C4-2B (cell line): ENCODE results near the gene LRRC4.

Source experiments
- ZFX ChIP-seq: fragments of 450-650 bp; IDR thresholded peaks from 2 replicates; pipeline ENCODE4 v1.6.1; 2017
- TF ChIP-seq, protein P1 (sequence below): fragments of 450-650 bp; conservative IDR thresholded peaks from 2 replicates; pipeline ENCODE4 v1.5.1; 2017; ENCODE audit warnings: mild to moderate bottlenecking

DNA sequence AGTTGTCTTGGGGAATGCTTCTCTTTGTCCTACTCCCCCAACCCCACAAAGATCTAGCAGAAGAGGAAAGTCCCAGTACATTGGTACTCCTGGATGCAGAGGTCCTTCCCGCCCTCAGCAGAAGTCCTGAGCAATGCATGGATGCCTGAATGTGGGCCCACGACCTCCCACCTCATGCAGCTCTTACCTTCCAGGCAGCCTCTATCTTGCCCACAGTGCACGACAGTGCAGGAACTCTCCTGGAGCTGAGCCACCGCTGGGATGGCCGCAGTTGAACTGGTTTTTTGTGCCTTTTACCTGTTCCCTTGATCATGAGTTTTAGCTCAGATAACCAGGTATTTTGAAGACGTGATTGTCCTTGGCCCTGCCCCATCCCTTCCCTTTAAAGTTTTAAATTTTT lies 37.9 kb downstream of the LRRC4 start:
- TF ChIP-seq, protein P1, sequence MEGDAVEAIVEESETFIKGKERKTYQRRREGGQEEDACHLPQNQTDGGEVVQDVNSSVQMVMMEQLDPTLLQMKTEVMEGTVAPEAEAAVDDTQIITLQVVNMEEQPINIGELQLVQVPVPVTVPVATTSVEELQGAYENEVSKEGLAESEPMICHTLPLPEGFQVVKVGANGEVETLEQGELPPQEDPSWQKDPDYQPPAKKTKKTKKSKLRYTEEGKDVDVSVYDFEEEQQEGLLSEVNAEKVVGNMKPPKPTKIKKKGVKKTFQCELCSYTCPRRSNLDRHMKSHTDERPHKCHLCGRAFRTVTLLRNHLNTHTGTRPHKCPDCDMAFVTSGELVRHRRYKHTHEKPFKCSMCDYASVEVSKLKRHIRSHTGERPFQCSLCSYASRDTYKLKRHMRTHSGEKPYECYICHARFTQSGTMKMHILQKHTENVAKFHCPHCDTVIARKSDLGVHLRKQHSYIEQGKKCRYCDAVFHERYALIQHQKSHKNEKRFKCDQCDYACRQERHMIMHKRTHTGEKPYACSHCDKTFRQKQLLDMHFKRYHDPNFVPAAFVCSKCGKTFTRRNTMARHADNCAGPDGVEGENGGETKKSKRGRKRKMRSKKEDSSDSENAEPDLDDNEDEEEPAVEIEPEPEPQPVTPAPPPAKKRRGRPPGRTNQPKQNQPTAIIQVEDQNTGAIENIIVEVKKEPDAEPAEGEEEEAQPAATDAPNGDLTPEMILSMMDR = no peak
- TF ChIP-seq ZFX = no peak
